Peyer's patch (tissue), 4 donors: ENCODE data around the gene ELF1. TPM values are rescaled to one million over a fixed set of nuclear protein-coding genes. Genes with fewer than 3 reads are reported as not detected.

Experiments
- DNase-seq, 3 donors: peaks; one replicate each; pipeline ENCODE4 v3.0.0-alpha.2; 2017 to 2019
- H3K27ac ChIP-seq, 4 donors: fragments of 200-600 bp; sonication (generic); one replicate each; pipeline ENCODE4 v1.5.1; 2016 to 2019
- H3K27me3 ChIP-seq, 2 donors: fragments of 200-600 bp; sonication (generic); one replicate each; pipeline ENCODE4 v1.5.1; 2019
- H3K36me3 ChIP-seq, 3 donors: fragments of 200-600 bp; sonication (generic); one replicate each; pipeline ENCODE4 v1.5.1; 2016 to 2019
- H3K4me1 ChIP-seq, 4 donors: fragments of 200-600 bp; sonication (generic); one replicate each; pipeline ENCODE4 v1.5.1; 2016 to 2019
- H3K4me3 ChIP-seq, 4 donors: fragments of 200-600 bp; sonication (generic); 1 replicate in 3 of 4; 2 replicates in 1 of 4; pipeline ENCODE4 v1.5.1; 2016 to 2019; ENCODE audit warnings: mild to moderate bottlenecking in 1 of 4
- H3K9me3 ChIP-seq, 4 donors: fragments of 200-600 bp; sonication (generic); one replicate each; pipeline ENCODE4 v1.5.1; 2016 to 2019; ENCODE audit warnings: mild to moderate bottlenecking in 1 of 4
- POLR2A ChIP-seq, 2 donors: fragments of 450-650 bp; IDR thresholded peaks; one replicate each; pipeline ENCODE4 v1.5.1; 2017; ENCODE audit warnings: antibody characterized with exemption in 2 of 2, mild to moderate bottlenecking in 2 of 2, moderate library complexity in 2 of 2
- total RNA-seq, 4 donors: library from RNA; depleted of rRNA; stranded (reverse); fragments of >200 nt; gene quantifications; one replicate each; pipeline ENCODE4 v1.1.0, GENCODE V29; 2016
- TF ChIP-seq, protein P1 (sequence below), 6 experiments: fragments of 450-650 bp in 4 of 6; fragments of 200-600 bp in 2 of 6; sonication (generic) in 1 of 6; IDR thresholded peaks; one replicate each; pipeline ENCODE4 v1.5.1; 2017 to 2019; ENCODE audit warnings: antibody characterized with exemption in 6 of 6, mild to moderate bottlenecking in 3 of 6, moderate library complexity in 1 of 6

ELF1 gene
- total RNA-seq, 4 donors from 2014 or later: 77.7 to 145 (median 106) TPM

- no peaks in the 10 kb centered on the region for H3K27me3 ChIP-seq
- TF ChIP-seq, protein P1, sequence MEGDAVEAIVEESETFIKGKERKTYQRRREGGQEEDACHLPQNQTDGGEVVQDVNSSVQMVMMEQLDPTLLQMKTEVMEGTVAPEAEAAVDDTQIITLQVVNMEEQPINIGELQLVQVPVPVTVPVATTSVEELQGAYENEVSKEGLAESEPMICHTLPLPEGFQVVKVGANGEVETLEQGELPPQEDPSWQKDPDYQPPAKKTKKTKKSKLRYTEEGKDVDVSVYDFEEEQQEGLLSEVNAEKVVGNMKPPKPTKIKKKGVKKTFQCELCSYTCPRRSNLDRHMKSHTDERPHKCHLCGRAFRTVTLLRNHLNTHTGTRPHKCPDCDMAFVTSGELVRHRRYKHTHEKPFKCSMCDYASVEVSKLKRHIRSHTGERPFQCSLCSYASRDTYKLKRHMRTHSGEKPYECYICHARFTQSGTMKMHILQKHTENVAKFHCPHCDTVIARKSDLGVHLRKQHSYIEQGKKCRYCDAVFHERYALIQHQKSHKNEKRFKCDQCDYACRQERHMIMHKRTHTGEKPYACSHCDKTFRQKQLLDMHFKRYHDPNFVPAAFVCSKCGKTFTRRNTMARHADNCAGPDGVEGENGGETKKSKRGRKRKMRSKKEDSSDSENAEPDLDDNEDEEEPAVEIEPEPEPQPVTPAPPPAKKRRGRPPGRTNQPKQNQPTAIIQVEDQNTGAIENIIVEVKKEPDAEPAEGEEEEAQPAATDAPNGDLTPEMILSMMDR (IDR thresholded peaks at IDR 0.05): no peak
- no peak for TF ChIP-seq POLR2A (IDR thresholded peaks at IDR 0.05)
- peaks cover 0 to 20% (median 3%) of the 10 kb centered on the region in 3 donors for H3K36me3 ChIP-seq
- H3K9me3 ChIP-seq: no peaks in the 10 kb centered on the region
- H3K4me1 ChIP-seq: peaks cover 0 to 38% (median 12%) of the 10 kb centered on the region in 4 donors
- no peak overlapping the region for H3K4me3 ChIP-seq
- no peak overlapping the region for H3K27ac ChIP-seq
- no peak for DNase-seq
Measured at GRCh38 chr13:40960716-40961115, 58.4 kb downstream of the ELF1 start.

GRCh38 chr13:40958655-40959054 is 60.5 kb downstream of the ELF1 start:
- Histone ChIP-seq H3K9me3 (no peaks in the 10 kb centered on the region), H3K36me3 (peaks cover 0 to 20% (median 3%) of the 10 kb centered on the region in 3 donors)
- TF ChIP-seq POLR2A (IDR thresholded peaks at IDR 0.05): no peak
- TF ChIP-seq, protein P1 (IDR thresholded peaks at IDR 0.05): no peak

DNA sequence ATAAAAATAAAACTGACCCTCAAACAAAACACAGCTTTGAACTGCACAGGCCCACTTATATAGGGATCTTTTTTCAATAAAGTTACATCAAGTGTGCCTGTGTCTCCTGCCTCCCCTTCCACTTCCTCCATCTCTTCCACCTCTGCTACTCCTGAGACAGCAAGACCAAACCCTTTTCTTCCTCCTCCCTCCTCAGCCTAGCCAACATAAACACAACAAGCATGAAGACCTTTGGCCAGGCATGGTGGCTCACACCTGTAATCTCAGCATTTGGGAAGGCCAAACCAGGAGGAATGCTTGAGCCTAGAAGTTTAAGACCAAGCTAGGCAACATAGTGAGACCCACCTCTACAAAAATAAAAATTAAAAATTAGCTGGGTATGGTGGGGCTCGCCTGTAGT is 72.6 kb downstream of the ELF1 start:
- Histone ChIP-seq H3K27ac (no peak overlapping the region), H3K9me3 (no peaks in the 10 kb centered on the region), H3K36me3 (peaks cover 0 to 98% (median 0%) of the 10 kb centered on the region in 3 donors), H3K4me1 (no peaks in the 10 kb centered on the region), H3K4me3 (no peak overlapping the region), H3K27me3 (no peaks in the 10 kb centered on the region)
- TF ChIP-seq, protein P1 (IDR thresholded peaks at IDR 0.05): no peak
- TF ChIP-seq POLR2A (IDR thresholded peaks at IDR 0.05): no peak
- no peak for DNase-seq

More at GRCh38 chr13:40958655-40959054, 60.5 kb downstream of the ELF1 start:
- Histone ChIP-seq H3K4me1 (peaks cover 0 to 24% (median 10%) of the 10 kb centered on the region in 4 donors), H3K27me3 (no peaks in the 10 kb centered on the region), H3K4me3 (no peak overlapping the region), H3K27ac (no peak overlapping the region)
- DNase-seq: no peak

- no peaks in the 10 kb centered on the region for H3K9me3 ChIP-seq
- H3K27me3 ChIP-seq: no peaks in the 10 kb centered on the region
- H3K4me1 ChIP-seq: no peaks in the 10 kb centered on the region
- TF ChIP-seq, protein P1 (IDR thresholded peaks at IDR 0.05): no peak
- no peak for TF ChIP-seq POLR2A (IDR thresholded peaks at IDR 0.05)
- DNase-seq: no peak
- H3K4me3 ChIP-seq: no peak overlapping the region
- H3K36me3 ChIP-seq: peaks cover 0 to 92% (median 0%) of the 10 kb centered on the region in 3 donors
- no peak overlapping the region for H3K27ac ChIP-seq
Measured at GRCh38 chr13:40943073-40943472, 76.0 kb downstream of the ELF1 start.

DNA sequence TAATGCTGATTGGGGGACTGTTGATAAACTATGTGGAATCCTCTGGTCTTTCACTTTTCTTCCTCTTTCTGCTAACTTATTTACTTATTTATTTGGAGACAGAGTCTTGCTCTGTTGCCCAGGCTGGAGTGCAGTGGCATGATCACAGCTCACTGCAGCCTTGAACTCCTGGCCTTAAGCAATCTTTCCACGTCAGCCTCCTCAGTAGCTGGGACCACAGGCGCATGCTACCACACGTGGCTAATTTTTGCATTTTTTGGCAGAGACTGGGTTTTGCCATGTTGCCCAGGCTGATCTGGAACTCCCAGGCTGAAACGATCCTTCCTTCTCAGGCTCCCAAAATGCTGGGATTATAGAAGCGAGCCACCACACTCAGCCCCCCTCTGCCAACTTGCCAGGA is 77.5 kb downstream of the ELF1 start:
- H3K27me3 ChIP-seq: no peaks in the 10 kb centered on the region
- DNase-seq: no peak
- H3K36me3 ChIP-seq: peaks cover 0 to 77% (median 0%) of the 10 kb centered on the region in 3 donors
- H3K4me3 ChIP-seq: no peak overlapping the region
- no peak overlapping the region for H3K27ac ChIP-seq
- no peaks in the 10 kb centered on the region for H3K4me1 ChIP-seq
- TF ChIP-seq, protein P1 (IDR thresholded peaks at IDR 0.05): no peak
- TF ChIP-seq POLR2A (IDR thresholded peaks at IDR 0.05): no peak
- H3K9me3 ChIP-seq: no peaks in the 10 kb centered on the region

- no peaks in the 10 kb centered on the region for H3K4me1 ChIP-seq
- no peak for TF ChIP-seq POLR2A (IDR thresholded peaks at IDR 0.05)
- TF ChIP-seq, protein P1 (IDR thresholded peaks at IDR 0.05): no peak
- H3K36me3 ChIP-seq: peaks cover 0 to 74% (median 0%) of the 10 kb centered on the region in 3 donors
- H3K27ac ChIP-seq: no peak overlapping the region
- no peak for DNase-seq
- no peak overlapping the region for H3K4me3 ChIP-seq
- no peaks in the 10 kb centered on the region for H3K27me3 ChIP-seq
- H3K9me3 ChIP-seq: no peaks in the 10 kb centered on the region
Measured at GRCh38 chr13:40940841-40941240, 78.3 kb downstream of the ELF1 start.
